ENCODE measurements around the gene ZBTB47.

DNA sequence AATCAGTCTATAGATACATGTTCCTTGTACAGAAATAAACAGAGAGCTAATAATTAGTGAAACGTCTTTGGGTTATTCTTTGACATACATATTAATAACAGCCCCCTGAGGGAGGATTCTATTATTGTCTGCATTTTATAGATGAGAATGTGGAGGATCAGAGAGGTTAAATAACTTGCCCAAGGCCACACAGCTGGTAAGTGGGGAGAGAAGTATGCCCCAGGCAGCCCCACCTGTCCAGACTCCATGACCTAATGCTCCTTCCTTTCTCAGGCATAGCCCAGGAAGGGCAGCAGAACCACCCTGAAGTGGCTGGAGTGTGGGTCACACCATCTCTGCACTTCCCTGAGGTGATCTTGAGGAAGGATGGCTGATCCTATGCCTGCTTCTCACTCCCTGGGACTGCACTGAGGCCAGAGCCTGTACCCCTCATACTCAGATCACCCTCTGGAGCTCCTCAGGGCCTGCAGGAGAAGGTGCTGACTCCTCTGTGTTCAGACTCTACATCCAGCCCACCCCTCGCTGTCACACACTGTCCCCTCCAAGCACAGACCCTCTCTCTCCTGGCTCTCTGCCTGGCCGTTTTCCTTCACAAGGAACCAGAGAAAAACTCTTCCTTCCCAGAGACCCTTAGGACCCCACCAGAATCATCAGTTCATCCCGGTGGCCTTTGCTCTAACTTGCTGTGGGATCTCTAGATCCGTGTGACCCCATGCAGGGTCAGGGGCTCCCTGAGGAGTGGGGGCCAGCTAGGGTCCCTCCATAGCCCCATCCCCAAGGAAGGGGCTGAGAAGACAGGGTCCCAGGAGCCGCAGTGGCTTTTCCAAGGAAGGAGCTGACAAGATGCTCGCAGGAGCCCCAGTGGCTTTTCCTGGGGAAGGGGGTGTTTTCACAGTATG, 53.5 kb downstream of the ZBTB47 start:
- no peak for TF ChIP-seq POLR2A (IDR thresholded peaks at IDR 0.05)
- TF ChIP-seq, protein P1, sequence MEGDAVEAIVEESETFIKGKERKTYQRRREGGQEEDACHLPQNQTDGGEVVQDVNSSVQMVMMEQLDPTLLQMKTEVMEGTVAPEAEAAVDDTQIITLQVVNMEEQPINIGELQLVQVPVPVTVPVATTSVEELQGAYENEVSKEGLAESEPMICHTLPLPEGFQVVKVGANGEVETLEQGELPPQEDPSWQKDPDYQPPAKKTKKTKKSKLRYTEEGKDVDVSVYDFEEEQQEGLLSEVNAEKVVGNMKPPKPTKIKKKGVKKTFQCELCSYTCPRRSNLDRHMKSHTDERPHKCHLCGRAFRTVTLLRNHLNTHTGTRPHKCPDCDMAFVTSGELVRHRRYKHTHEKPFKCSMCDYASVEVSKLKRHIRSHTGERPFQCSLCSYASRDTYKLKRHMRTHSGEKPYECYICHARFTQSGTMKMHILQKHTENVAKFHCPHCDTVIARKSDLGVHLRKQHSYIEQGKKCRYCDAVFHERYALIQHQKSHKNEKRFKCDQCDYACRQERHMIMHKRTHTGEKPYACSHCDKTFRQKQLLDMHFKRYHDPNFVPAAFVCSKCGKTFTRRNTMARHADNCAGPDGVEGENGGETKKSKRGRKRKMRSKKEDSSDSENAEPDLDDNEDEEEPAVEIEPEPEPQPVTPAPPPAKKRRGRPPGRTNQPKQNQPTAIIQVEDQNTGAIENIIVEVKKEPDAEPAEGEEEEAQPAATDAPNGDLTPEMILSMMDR (IDR thresholded peaks at IDR 0.05), result no peak
